GM12891 (cell line): Measurements from ENCODE around the gene TRAPPC8.

Source experiments
- POLR2A ChIP-seq: IDR thresholded peaks from 2 replicates; pipeline ENCODE4 v1.6.1; 2011; ENCODE audit warnings: low read depth, low read length, control low read depth
- POLR2AphosphoS5 ChIP-seq: IDR thresholded peaks from 2 replicates; pipeline ENCODE4 v1.6.1; 2011; ENCODE audit warnings: low read depth, low read length, control low read depth

- no peak for TF ChIP-seq POLR2A
- no peak for TF ChIP-seq POLR2AphosphoS5
Measured at GRCh38 chr18:31880186-31880898, 62.6 kb downstream of the TRAPPC8 start.
